NCI-H2171 (cell line): ENCODE data around the gene CENPT.

Experiments used
- DNase-seq: peaks from one replicate; lab custom pipeline; 2025; lab: John Stamatoyannopoulos, UW

Gene CENPT, protein sequence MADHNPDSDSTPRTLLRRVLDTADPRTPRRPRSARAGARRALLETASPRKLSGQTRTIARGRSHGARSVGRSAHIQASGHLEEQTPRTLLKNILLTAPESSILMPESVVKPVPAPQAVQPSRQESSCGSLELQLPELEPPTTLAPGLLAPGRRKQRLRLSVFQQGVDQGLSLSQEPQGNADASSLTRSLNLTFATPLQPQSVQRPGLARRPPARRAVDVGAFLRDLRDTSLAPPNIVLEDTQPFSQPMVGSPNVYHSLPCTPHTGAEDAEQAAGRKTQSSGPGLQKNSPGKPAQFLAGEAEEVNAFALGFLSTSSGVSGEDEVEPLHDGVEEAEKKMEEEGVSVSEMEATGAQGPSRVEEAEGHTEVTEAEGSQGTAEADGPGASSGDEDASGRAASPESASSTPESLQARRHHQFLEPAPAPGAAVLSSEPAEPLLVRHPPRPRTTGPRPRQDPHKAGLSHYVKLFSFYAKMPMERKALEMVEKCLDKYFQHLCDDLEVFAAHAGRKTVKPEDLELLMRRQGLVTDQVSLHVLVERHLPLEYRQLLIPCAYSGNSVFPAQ

DNA sequence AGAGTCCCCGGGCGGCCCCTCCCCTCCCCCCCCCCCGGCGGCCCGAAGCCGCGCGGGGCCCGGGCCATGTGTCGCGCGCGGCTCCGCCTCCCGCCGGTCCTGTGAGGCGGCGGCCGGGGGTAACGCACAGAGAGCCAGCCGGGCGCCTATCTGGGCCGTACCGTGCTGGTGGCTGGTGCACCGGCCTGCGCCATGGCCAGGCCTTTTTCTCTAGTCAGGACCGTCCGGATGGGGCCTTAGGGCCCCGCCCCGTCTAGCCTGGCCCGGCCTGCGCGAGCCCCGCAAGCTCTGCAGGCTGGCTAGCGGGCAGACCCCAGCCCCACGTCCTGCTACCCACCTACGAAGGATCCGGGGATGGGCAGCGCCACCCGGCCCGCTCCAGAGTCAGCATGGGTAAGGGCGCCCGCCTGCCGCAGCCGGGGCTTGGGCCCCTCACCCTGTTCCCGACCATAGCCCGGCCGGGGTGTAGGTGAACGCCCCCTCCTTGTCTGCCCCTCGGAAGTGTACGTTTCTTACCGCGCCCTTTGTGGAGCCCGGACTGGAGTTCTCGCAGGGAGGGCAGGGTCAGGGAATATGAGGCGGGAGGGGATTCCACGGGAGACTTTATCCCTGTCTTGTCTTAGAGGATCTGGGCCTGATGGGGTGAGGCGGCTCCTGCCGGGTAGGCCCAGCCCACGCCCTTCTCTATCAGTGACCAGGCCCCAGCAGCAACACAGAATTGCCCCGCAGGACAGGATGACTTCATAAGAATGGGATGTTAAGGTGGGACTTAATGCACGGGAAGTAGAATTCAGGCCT lies at the start of gene CENPT:
TSS of gene CENPT (minus strand) at position 630 of the 798 bp plus-strand sequence. CDS start 13,834 bp downstream, outside the sequence.
- peak; percentile 74 for DNase-seq

DNA sequence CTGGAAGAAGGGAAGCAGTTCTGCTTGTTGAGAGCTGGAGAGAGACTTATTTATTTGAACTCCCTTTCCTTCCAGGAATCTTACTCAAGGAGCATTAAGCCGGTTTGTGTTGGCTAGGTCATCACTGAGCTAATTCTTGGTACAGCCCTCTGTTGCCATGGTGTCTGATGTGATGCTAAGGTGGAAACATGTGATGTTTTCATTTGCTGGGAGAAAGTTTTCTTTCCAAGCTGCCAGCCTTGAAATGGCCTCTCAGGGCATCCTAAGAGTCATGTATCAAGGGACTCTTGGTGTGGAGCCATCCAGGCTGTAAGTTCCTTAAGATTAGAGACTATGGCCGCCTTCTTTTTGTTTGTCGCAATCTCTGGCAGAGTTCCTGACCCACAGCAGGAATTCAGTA lies 49.7 kb upstream of the CENPT start:
- DNase-seq: no peak

DNA sequence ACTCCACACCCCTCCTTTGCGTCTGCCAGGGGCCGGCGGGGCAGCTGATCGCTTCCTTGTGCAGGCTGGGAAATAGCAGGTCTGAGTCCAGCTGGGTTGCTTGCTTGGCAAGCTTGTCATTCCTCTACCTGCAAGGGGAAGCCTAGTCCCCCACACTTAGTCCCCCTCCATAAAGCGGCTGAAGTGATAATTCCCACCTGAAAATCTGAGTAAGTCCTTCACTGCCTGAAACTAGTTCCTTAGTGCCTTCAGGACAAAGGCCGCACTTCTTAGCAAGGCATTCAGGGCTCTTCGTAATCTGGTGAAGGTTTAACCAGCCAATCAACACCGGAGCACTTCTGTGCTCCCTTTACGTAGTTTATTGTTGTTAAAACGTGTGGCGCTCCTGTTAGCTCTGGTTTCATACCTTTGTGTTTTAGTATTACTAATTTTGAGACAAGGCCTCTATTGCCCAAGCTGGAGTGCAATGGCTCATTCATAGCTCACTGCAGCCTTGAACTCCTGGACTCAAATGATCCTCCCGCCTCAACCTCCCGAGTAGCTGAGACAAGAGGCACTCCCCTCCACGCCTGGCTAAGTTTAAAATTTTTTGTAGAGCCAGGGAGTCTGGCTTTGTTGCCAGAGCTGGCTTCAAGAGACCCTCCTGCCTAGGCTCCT lies 46.4 kb upstream of the CENPT start:
- DNase-seq: no peak

DNA sequence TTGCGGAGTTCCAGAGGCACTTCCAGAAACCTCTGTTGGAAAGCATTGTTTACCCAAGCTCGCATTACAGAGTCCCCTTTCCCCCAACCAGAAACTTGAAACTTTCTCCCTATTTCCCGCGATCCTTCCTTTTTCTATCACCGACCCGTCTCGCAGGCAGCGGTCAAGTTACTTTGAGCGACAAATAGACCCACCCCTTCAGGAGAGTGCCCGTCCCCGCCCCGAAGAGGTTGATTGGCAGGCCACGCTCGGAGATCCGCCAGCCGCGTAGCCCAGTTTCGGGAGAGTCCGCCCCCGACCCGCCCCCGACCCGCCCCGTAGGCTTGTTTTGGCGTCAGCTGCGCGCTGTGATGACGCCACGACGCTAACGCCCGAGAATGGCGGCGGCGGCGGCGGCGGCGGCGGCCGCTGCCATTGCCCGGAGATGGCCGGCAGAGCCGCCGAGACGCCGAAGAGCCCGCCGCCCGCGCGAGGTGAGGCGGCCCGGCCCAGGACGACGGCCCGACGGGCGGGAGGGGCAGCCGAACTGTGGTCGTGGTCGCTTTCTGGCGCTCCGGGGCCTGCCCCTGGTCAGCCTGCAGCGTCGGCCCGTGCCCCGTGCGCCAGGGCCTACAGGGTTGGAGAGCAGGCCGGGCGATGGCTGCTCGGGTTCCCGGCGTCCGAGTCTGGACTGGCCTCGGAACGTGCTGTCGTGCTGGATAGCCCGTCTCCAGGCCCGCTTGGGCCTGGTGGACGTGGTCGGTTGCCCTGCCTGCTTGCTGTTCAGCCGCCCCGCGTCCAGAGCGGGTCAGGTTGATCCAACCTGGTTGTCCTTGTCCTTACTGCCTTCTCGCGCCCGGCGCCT lies 45.6 kb upstream of the CENPT start, which contains the start of gene PSKH1:
TSS of gene PSKH1 (plus strand) at position 356 of the 844 bp plus-strand sequence. CDS start 15,496 bp downstream, outside the sequence.
- peak; percentile 95 for DNase-seq

DNA sequence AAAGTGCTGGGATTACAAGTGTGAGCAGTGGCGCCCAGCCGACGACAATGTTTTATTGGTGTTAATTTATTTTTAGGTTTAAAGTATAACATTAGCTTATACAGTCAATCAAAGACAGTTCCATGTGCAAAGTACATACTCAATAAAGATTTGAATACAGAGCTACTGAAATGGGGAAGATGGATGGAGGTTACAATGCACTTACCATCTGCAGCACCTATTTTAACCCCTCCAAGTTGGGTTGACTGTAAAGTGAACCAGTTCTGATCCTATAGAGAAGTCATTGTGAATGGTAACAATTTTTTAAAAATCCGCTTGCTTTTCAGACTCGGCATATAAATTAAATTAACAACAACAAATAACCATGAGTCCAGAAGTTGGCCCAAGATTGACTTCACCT lies 44.9 kb upstream of the CENPT start:
- DNase-seq: no peak

DNA sequence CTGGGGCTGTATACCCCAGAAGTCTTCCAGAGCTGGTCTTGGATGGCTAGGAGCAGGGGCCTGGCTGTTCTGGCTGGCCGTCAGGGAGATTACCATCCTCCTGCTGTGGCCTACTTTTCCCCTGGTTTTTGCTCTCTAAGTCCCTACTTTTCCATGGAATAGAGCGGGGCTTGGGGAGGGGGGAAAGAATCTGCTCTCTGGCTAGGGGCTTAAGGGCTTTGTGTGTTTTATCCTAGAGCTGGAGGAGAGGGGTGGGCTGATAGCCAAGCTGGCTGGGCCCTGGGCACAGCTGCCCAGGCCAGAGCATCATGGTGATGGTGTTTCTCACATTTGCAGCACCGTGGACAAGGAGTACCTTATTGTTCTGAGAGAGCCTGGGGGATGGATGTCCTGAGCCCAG lies 40.8 kb upstream of the CENPT start:
- DNase-seq: no peak

DNA sequence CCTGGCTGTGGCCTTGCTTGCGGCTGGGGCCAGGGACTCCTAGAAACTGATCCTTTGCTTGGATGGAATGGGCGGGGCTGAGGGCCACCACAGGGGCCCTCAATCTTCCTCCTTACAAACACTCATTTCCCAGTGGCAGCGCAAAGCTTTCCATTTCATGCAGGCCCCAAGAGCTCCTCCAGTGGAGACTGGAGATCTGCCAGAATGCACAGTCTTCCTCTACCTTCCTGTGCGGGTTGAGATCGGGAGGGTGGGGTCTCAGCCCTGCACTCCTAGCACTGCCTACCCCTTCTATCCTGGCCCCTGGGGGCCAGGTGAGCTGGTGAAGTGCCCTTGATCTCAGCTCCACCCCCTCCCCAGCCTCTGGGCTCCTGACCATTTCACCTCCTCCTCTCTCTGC lies 38.9 kb upstream of the CENPT start:
- no peak for DNase-seq

DNA sequence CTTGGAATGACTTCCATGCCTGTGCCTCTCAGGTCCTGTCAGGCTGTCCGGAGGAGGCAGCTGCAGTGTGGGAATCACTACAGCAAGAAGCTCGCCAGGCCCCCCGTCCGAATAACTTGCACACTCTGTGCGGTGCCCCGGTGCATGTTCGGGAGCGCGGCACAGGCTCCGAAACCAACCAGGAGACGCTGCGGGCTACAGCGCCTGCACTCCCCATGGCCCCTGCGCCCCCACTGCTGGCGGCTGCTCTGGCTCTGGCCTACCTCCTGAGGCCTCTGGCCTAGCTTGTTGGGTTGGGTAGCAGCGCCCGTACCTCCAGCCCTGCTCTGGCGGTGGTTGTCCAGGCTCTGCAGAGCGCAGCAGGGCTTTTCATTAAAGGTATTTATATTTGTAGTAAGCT lies 38.5 kb upstream of the CENPT start:
- DNase-seq: no peak

DNA sequence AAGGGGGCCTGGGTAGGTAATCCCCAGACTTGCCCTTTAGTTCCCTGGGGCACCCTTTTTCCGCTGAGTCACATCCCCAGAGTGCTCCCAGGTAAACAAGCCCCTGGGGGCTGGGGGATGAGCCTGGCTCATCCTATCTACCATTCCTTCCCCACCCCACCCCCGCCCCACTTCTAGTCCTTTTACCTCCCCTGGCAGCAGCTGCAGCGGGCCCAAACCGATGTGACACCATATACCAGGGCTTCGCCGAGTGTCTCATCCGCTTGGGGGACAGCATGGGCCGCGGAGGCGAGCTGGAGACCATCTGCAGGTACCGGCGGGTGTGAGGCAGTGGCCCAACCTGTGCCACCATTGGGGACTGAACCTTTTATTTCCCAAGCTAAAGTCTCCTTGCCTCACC lies 38.1 kb upstream of the CENPT start:
- no peak for DNase-seq

DNA sequence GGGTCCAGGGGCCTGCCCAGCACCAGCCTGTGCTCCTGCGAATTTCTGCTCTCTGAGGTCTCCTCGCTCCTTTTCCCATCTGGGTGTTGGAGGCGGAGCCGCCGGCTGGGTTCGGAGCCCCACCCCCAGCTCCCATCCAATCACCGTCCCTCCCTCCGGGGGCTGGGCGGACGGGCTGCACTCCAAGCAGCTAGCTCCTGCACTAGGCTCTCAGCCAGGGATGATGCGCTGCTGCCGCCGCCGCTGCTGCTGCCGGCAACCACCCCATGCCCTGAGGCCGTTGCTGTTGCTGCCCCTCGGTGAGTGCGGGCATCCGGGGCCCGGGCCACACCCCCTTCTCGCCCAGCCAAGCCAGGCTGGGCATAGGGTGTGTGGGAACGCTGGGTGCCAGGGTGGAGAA lies 37.2 kb upstream of the CENPT start, which contains the start of gene NRN1L:
TSS of gene NRN1L (plus strand) at position 202 of the 400 bp plus-strand sequence. CDS start at position 221, 19 bp downstream.
- peak; percentile 91 for DNase-seq

DNA sequence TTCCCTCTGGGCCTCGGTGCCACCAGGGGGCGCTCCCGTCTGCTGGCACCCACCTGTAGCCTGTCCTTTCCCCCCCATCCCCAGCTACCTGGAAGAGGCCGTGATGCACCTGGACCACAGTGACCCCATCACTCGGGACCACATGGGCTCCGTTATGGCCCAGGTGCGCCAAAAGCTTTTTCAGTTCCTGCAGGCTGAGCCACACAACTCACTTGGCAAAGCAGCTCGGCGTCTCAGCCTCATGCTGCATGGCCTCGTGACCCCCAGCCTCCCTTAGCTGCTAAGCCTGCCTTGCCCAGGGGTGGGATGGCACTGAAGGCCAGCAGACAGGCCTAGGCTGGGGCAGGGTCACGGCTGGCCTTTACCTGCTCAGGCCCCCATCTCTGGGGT lies 36.4 kb upstream of the CENPT start:
- peak; percentile 21 for DNase-seq

DNA sequence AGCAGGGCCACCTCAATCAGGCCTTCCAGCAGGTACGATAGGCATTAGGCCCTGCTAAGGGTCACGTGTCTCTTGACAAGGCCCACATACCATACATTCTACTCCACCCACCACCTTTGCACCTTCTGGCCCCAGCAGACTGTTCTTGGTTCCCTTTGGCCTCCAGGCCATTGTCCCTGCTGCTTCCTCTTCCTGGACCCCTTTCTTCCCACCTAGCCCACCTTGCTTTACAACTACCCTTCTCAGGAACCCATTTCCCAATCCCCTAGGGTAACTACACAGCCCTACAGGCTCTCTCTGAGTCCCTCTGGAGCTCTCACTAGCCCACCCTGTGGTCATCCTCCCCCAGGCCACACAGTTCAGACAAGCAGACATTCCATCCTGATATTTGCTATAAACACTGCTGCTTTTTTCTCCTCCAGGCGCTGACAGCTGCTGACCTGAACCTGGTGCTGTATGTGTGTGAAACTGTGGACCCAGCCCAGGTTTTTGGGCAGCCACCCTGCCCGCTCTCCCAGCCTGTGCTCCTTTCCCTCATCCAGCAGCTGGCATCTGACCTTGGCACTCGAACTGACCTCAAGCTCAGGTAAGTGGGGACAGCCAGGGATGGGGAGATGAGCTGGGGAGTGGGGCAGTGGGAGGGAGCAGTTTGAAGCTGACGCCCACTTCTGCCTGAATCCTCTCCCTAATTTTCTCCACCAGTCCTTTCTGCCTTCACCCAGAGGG lies 35.8 kb upstream of the CENPT start:
- DNase-seq: no peak

DNA sequence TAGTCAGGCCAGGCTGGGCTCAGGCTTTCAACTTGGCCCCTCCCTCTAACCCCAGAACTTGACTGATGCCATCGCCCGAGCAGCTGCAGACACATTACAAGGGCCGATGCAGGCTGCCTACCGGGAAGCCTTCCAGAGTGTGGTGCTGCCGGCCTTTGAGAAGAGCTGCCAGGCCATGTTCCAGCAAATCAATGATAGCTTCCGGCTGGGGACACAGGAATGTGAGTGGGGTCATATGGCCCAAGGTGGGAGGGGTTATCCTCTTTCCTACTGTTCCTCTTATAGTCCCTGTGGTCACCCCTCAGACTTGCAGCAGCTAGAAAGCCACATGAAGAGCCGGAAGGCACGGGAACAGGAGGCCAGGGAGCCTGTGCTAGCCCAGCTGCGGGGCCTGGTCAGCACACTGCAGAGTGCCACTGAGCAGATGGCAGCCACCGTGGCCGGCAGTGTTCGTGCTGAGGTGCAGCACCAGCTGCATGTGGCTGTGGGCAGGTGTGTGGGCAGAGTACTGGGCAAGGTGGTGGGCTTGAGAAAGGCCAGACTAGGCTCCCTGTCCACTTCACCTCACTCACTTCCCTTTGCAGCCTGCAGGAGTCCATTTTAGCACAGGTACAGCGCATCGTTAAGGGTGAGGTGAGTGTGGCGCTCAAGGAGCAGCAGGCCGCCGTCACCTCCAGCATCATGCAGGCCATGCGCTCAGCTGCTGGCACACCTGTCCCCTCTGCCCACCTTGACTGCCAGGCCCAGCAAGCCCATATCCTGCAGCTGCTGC lies 35.1 kb upstream of the CENPT start:
- no peak for DNase-seq

DNA sequence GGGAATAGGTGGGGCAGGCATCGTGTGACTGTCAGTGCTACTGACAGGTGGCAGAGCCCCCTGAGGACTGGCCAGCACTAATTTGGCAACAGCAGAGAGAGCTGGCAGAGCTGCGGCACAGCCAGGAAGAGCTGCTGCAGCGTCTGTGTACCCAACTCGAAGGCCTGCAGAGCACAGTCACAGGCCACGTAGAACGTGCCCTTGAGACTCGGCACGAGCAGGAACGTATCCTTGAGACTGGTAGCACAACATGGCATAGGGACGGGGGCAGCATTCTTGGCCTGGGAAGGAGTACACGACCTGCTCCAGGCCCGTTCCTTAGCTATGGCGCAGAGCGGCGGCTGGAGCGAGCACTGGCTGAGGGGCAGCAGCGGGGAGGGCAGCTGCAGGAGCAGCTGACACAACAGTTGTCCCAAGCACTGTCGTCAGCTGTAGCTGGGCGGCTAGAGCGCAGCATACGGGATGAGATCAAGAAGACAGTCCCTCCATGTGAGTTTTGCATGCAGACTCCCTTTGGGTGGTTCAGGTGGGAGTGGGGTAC lies 34.2 kb upstream of the CENPT start:
- no peak for DNase-seq

DNA sequence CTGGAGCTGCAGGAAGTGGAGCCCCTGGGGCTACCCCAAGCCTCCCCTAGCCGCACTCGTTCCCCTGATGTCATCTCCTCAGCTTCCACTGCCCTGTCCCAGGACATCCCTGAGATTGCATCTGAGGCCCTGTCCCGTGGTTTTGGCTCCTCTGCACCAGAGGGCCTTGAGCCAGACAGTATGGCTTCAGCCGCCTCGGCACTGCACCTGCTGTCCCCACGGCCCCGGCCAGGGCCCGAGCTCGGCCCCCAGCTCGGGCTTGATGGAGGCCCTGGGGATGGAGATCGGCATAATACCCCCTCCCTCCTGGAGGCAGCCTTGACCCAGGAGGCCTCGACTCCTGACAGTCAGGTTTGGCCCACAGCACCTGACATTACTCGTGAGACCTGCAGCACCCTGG lies 33.1 kb upstream of the CENPT start:
- no peak for DNase-seq

DNA sequence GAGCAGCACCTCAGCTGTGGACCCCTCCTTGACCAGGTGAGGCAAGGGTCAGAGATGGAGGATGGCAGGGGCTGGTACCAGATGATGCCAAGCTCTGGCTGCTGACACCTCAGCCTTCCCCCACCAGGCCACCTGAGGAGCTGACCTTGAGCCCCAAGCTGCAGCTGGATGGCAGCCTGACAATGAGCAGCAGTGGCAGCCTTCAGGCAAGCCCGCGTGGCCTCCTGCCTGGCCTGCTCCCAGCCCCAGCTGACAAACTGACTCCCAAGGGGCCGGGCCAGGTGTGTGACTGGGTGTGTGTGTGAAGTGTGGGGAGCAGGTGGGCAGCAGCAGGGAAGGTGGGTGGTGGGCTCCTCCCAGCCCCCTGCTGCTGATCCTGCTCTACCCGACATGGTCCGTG lies 32.4 kb upstream of the CENPT start:
- DNase-seq: no peak

DNA sequence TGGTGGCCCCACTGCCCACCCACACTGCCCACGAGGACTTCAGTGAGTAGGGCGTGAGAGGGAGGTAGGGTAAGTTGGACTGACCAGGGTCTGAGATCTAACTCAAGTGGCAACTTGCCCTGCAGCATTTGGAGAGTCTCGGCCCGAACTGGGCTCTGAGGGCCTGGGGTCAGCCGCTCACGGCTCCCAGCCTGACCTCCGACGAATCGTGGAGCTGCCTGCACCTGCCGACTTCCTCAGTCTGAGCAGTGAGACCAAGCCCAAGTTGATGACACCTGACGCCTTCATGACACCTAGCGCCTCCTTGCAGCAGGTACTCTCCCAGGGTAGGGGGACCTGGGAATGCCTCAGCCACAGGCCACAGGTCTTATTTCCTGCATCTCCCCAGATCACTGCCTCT lies 32.0 kb upstream of the CENPT start:
- no peak for DNase-seq

DNA sequence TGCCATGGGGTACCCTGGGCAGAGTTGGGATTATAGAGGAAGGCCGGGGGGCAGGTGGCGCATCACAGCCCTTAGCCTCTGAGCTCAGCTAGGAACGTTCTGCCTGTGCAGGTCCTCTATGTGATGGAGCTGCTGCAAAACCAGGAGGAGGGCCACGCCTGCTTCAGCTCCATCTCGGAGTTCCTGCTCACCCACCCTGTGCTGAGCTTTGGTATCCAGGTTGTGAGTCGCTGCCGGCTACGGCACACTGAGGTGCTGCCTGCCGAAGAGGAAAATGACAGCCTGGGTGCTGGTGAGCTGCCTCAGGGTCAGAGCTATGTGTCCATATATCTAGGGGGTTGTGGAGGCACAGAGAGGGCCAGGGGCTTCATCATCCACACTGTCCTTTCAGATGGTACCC lies 31.4 kb upstream of the CENPT start:
- no peak for DNase-seq

DNA sequence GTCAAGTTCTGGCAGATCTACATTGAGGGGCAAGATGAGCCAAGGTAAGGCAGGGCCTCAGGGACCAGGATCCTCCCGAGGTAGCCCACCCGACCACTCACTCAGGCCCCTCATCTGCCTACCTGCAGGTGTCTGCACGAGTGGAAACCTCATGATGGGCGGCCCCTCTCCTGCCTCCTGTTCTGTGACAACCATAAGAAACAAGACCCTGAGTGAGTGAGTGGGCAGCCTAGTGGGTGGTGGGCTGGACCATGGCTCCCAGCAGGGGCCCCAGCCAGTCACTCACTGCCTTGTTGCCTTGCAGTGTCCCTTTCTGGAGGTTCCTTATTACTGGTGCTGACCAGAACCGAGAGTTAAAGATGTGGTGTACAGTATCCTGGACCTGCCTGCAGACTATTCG lies 30.7 kb upstream of the CENPT start:
- no peak for DNase-seq

DNA sequence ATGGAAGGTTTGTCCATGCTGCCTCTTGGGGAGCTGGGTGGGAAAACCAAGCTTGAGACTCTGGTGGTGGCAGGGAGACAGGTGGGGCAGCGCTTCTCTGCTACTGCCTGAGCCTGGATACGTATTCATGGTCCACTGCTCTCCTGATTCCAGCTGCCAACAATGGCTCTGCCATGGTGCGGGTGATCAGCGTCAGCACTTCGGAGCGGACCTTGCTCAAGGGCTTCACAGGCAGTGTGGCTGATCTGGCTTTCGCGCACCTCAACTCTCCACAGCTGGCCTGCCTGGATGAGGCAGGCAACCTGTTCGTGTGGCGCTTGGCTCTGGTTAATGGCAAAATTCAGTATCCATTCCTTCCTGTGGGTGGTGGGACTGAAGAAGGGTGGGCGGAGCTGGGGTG lies 29.6 kb upstream of the CENPT start:
- no peak for DNase-seq
